HG02970 (cell line): ENCODE data around the gene TRMT11.
"Not testable (repeated sequence)": the region's sequence is repeated elsewhere in the genome, so short reads cannot be mapped to it uniquely, and the experiment has no call there.

Experiments used
- ATAC-seq: cut with Tn5 transposase; IDR thresholded peaks from one replicate; pipeline ENCODE4 v1.9.1; 2021; ENCODE audit warnings: mild to moderate bottlenecking, moderate library complexity, moderate number of reproducible peaks; ENCODE audit not compliant: unreplicated experiment, low FRiP score

TRMT11 gene

DNA sequence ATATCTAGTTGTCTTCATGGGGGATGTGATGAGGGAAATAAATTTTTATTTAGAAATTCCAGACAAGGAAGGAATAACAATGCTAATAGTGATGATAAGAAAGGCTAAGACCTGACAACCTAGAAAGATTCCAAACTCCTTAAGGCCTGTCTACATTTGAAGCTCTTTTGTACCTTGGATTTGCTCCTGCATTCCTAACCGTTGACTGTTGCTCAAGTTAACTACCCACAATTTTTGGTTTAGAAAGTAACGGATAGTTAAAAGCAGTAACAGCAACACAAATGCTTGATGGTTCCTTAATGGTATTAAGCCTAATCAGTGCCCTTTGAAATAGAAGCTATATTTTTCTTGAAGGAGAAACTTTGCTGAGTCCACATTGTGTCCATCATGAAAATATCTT lies 52.9 kb downstream of the TRMT11 start:
- no peak for ATAC-seq

DNA sequence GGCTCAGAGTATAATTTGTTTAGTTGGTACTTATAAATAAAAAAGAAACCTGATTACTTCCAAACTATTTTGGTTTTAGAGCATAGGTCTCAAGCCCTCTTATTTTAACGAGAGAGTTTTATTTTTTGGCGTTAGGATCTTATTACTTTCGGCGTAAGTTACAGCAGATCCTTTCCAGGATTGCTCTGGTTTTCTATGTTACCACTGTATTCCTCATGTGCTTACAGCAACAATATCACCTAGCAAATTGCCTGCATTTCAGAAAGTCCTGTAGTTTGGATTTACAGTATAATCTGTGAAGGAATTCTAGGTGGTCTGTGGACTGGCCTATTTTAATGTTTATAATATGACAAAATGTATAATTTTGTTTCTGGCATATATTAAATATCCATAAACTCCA lies 54.1 kb downstream of the TRMT11 start:
- no peak for ATAC-seq

GRCh38 chr6:126040826-126041225 lies 54.5 kb downstream of the TRMT11 start:
- ATAC-seq, result no peak

DNA sequence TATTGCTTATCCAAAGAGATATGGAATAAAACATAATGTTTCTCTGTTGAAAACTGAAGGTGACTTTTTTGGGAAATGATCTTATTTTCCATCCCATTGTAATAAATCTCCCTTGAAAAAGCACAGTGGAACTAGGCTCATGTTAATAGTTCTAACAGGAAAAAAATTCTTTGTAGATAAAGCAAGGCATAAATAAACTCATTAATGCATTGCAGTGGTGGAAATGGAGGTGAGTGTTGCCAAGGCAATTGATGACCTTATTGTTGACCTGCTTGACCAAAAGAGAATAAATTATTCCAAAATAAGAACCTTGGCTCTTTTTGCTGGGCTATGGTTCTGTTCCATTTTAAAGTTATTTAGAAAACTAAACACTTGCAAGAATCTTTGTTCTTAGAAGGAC lies 55.2 kb downstream of the TRMT11 start:
- ATAC-seq, result no peak

- no peak for ATAC-seq
Observed at GRCh38 chr6:126042001-126042419, 55.7 kb downstream of the TRMT11 start.

DNA sequence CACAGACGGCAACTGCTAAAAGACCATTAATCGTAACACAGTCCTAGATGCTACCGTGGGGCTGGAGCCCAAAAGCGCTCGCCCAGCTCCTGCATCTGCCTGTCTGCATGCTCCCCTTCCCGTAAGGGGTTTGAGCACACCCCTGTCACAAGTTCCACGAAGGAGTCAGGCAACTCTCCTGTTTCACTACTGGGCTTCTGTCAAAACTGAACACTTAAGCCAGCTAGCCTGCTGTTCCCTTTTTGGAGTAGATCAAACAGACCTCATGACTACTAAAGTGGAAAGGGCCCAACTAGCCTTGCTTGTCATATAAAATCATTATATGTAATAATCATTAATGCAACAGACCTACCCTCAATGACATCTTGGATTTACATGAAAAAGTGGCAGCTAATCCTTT lies 61.3 kb downstream of the TRMT11 start:
- no peak for ATAC-seq

GRCh38 chr6:126048635-126049034 lies 62.3 kb downstream of the TRMT11 start:
- no peak for ATAC-seq

GRCh38 chr6:126050795-126051194 lies 64.5 kb downstream of the TRMT11 start:
- no peak for ATAC-seq

DNA sequence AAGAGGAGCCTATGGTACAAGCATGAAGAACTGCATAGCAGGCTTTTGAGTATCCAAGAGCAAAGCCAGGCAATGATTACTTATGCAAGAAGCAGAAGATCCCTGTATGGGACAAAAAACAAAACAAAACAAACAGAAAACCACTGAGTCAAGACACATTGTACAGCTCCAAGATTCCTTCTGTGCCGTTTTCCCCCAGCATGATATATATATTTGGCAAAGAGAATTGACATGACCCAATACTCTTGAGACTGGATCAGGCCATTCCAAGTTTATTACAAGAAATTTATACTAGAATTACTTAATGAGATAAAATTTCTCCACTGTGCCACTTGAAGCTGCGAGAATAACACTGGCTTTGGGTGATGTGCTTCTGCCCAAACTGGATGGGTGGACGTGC lies 65.5 kb downstream of the TRMT11 start:
- ATAC-seq, result no peak

DNA sequence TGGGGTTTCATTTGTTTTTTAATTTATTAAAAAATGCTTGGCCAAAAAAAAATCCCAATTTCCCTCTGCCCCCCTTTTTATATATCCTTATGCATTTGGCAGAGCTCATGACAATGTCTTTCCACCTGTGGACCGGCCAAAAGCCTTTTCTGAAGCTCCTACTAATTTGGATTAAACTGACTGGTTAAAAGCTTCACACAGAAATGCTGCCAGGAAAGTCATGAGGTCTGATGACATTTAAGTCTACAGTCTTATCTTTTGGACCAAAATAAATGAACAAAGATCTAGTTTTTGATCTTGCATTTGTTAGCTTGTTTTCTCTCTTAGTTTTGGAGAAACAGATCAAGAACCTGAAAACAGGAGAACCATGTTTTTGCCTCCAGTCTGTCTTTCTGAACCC lies 66.1 kb downstream of the TRMT11 start:
- no peak for ATAC-seq

DNA sequence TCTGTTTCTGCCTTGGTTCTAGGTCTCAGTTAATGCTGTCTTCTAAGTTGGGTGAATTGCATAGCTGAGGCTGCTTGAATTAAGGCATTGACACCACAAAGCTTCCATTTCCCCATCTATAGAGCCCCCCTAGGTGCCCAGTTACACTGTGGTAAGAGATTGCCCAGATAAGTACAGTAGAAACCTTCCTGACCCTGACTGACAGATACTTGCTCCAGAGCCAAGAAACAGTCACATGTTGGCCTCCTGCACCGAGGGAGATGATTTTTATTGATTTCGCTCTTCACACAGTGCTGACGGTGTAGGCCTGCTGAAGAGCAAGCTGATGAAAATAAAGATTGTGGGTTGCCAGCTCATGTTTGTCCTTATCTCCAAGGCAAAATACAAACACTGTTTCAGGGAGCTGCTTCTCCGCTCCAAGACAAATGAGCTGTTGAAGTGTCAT lies 67.9 kb downstream of the TRMT11 start:
- ATAC-seq, result no peak

- no peak for ATAC-seq
Observed at GRCh38 chr6:126054802-126055201, 68.5 kb downstream of the TRMT11 start.

- ATAC-seq, result no peak
Observed at GRCh38 chr6:126055449-126055848, 69.1 kb downstream of the TRMT11 start.

DNA sequence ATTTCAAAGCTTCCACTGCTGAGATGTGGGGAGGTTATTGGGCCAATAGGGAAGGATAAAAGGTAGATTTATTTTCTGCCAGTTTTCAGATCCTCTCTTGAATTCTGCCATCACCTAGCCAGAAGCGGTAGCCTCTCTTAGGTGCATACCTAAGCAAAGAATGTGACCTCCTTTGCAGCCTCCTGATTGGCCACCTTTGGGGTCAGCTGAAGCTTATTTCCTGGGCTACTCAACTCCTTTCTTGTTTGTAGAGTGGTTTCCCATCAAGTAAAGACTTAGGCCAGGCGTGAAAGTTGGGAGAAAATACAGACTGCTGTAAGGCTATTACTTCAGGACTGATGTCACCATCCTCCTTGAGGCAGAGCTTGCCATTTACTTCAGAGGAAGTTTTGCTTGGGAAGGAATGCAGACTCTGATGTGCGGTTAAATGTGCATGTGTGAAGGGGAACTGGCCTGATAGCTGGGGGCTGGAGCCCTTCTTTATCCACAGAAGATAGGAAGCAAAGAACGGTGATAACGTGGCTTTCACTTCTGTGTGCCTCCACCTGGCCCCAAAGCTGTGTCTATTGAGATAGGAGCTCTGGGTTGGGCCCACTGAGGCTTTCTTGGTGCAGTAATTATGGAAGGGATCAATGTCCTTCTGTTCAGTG lies 70.1 kb downstream of the TRMT11 start:
- no peak for ATAC-seq

- ATAC-seq, result not testable (repeated sequence)
Observed at GRCh38 chr6:126058085-126058484, 71.7 kb downstream of the TRMT11 start.

GRCh38 chr6:126060400-126060799 lies 74.1 kb downstream of the TRMT11 start:
- no peak for ATAC-seq

GRCh38 chr6:126063512-126064146 lies 77.3 kb downstream of the TRMT11 start:
- ATAC-seq, result no peak

DNA sequence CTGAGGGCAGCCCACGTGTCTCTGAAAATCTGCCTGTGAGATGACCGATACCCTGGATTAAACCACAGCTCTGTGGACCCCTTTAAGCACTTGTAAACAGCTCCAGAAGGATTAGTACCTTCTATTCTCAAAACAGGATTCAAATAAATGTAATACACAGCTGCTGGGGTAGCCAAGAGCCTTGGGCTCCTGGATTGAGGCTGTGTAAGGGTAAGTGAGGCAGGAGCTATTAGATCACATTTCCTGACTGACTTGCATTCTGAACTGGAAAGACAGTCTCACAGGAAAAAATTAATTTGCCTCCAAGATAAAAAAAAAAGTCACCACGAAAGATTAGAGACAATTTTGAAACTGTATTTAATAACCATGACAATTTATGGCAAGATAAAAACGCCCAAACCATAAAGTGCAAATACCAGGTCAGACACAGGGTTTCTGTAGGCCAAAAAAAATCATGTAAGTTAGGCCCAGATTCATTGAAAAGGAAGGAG lies 78.0 kb downstream of the TRMT11 start:
- no peak for ATAC-seq

- ATAC-seq, result no peak
Observed at GRCh38 chr6:126064748-126065401, 78.5 kb downstream of the TRMT11 start.

- no peak for ATAC-seq
Observed at GRCh38 chr6:126066053-126067048, 80.0 kb downstream of the TRMT11 start.
